GM19035 (cell line): Measurements from ENCODE around the gene BCL11A.

Experiments
- ATAC-seq: cut with Tn5 transposase; IDR thresholded peaks from one replicate; pipeline ENCODE4 v1.9.1; 2021; ENCODE audit not compliant: unreplicated experiment

The BCL11A gene

GRCh38 chr2:60546756-60547420 lies 6.6 kb downstream of the BCL11A start:
- no peak for ATAC-seq

GRCh38 chr2:60544954-60545560 lies 8.4 kb downstream of the BCL11A start:
- no peak for ATAC-seq

GRCh38 chr2:60544062-60544461 lies 9.4 kb downstream of the BCL11A start:
- ATAC-seq, result no peak

- ATAC-seq, result no peak
Observed at GRCh38 chr2:60541056-60541651, 12.3 kb downstream of the BCL11A start.

GRCh38 chr2:60540074-60540473 lies 13.4 kb downstream of the BCL11A start:
- ATAC-seq, result no peak

GRCh38 chr2:60539140-60539539 lies 14.3 kb downstream of the BCL11A start:
- ATAC-seq, result no peak

- ATAC-seq, result no peak
Observed at GRCh38 chr2:60538101-60538500, 15.4 kb downstream of the BCL11A start.

GRCh38 chr2:60536746-60537145 lies 16.7 kb downstream of the BCL11A start:
- ATAC-seq, result no peak

GRCh38 chr2:60535685-60536312 lies 17.7 kb downstream of the BCL11A start:
- peak; percentile 53 for ATAC-seq

- ATAC-seq, result no peak
Observed at GRCh38 chr2:60534892-60535684, 18.4 kb downstream of the BCL11A start.

GRCh38 chr2:60534052-60534685 lies 19.3 kb downstream of the BCL11A start:
- ATAC-seq, result no peak

GRCh38 chr2:60533101-60534051 lies 20.1 kb downstream of the BCL11A start:
- no peak for ATAC-seq

- ATAC-seq, result no peak
Observed at GRCh38 chr2:60532421-60532820, 21.0 kb downstream of the BCL11A start.

GRCh38 chr2:60531701-60532133 lies 21.7 kb downstream of the BCL11A start:
- ATAC-seq, result no peak

- ATAC-seq, result no peak
Observed at GRCh38 chr2:60530660-60531281, 22.7 kb downstream of the BCL11A start.

GRCh38 chr2:60529785-60530627 lies 23.4 kb downstream of the BCL11A start:
- ATAC-seq, result no peak

GRCh38 chr2:60529136-60529784 lies 24.2 kb downstream of the BCL11A start:
- ATAC-seq, result no peak
